Thyroid gland (tissue), 4 donors: ENCODE results near the gene PRDM11.

ENCODE experiments used
- CTCF ChIP-seq, 6 experiments: fragments of 200-600 bp in 3 of 6; fragments of 450-650 bp in 3 of 6; sonication (generic) in 3 of 6; IDR thresholded peaks; one replicate each; pipeline ENCODE4 v1.5.1; 2016 to 2019; ENCODE audit warnings: antibody characterized with exemption in 6 of 6, mild to moderate bottlenecking in 2 of 6, inconsistent platforms in 1 of 6, moderate library complexity in 1 of 6
- POLR2A ChIP-seq, 2 donors: fragments of 450-650 bp; IDR thresholded peaks; one replicate each; pipeline ENCODE4 v1.6.1; 2017; ENCODE audit warnings: antibody characterized with exemption in 2 of 2, mild to moderate bottlenecking in 2 of 2, moderate library complexity in 1 of 2

GRCh38 chr11:45216031-45216430, 69.6 kb downstream of the PRDM11 start:
- TF ChIP-seq CTCF (IDR thresholded peaks at IDR 0.05), result no peak
- no peak for TF ChIP-seq POLR2A (IDR thresholded peaks at IDR 0.05)
